Measurements from ENCODE around the gene HIP1R.
A peak's percentile ranks its signal among the peaks of the same experiment; 100 is the strongest.

Gene HIP1R

DNA sequence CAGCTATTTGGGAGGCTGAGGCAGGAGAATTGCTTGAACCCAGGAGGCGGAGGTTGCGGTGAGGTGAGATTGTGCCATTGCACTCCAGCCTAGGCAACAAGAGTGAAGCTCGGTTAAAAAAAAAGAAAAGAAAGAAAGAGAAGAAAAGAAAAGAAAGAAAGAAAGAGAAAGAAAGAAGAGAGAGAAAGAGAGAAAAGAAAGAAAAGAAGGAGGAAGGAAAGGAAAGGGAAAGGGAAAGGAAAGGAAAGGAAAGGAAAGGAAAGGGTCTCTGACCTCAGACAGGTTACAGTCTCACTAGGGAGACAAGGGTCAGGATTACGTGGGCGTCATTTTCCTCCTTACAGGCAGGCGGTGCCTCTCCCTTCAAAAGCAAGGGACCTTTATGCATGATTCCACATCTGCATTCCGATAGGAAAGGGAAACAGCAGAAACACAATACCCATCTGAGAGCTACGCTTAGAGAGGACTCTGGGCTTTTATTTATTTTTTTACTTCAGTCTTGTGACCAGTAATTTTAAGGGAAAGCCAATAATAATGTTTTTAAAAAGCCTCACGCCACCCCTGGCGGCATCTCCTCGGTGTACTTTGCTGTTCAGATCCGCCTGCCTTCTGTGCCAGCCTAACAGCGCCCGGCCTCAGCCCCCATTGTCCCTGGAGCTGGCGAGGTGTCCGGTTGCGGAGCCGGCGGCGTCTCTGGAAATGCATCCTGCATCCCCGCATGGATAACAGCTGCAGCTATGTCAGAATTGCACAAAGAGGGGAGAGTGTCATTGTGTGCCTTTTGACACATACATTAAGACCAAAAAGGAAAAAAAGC, 945 bp upstream of the HIP1R start:
- peak; percentile 90 for DNase-seq (ENCODE audit: low spot score)

DNA sequence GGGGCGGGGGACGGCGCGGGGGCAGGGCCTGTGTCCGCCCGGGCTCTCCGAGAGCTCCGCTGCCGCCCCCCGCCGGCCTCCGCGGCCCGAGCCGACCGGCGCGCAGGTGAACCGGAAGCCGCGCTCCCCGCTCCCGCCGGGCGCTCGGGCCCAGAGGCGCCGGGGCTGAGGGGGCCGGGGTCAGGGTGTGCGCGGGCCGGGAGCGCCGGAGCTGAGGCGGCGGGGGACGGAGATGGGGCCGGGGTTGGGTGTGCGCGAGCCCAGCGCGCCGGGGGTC, 431 bp downstream of the HIP1R start:
- peak; percentile 83 for DNase-seq (ENCODE audit: low spot score)

DNA sequence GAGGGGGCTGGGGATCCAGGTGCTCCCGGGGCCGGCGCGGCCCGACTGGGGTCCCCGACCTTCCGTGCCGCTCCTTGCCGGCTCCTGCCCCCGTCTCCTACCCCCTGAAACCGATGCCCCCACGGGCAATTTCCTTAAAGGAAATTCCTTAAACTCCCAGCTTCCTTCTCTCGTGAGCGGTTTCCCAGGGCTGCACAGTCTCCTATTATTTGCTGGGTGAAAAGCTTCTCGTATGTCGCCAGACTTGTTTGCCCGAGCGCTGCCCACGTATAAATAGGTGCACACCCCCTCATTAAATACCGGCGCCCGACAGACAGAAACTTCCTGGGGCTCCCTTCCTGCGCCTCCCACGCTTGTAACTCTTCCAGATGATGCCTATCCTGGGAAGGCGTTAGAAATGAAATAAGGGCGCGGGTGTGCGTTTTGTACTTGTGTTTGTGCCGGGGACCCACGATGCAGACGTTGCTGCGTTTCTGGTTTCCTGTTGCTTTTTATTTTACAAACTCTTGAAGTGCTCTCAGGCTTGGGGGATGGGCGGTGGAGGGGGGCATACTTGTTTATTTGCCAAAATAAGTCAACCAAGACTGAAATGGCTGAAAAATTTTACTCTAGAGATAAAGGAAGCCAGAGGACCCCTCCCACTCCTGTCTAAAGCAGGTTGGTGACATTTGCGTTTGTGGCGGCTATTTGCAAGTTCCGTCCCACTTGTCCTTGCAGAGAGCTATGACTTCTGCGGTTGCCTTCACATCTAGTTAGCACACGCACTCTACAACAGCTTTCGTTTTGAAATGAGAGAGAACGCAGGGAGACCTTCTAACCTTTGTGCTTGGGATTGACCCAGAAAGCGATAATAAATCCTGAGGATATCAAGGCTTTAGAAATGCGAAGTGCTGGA, 1.0 kb downstream of the HIP1R start:
- DNase-seq (ENCODE audit: low spot score) = peak; percentile 76

DNA sequence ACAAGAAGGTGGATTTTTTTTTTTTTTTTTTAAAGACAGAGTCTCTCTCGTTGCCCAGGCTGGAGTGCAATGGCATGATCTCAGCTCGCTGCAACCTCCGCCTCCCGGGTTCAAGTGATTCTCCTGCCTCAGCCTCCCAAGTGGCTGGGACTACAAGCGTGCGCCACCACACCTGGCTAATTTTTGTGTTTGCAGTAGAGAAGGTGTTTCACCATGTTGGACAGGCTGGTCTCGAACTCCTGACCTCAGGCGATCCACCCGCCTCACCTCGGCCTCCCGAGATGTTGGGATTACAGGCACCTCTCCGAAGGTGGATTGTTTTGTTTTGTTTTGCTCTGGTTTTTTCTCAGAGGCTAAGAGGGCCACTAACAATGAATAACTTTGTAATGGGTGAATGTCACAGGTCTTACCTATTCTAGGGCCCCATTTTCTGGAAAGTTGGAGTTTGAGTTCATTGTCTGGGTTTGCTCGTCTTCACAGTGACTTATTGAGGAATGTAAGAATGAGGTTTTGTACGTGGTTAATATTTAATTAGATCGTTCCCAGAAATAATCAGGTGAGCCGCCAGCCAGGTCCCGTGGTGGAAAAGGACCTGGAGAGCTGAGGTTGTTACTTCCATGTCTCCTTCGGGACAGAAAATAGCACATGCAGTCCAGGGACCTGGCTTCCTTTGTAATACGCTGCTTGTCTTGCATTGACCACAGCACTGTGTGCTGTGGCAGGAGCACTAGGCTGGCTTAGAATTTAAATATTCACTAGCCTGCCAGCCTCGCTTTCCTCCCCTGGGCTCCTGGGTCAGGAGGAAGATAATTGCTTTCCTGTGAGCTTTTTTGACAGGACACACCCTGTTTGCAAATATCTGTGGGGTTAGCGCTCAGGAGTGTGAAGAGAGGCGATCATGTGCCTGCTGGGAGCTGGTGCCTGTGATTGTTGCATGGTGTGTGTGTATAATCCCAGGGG, 2.3 kb downstream of the HIP1R start:
- no peak for DNase-seq (ENCODE audit: low spot score)

DNA sequence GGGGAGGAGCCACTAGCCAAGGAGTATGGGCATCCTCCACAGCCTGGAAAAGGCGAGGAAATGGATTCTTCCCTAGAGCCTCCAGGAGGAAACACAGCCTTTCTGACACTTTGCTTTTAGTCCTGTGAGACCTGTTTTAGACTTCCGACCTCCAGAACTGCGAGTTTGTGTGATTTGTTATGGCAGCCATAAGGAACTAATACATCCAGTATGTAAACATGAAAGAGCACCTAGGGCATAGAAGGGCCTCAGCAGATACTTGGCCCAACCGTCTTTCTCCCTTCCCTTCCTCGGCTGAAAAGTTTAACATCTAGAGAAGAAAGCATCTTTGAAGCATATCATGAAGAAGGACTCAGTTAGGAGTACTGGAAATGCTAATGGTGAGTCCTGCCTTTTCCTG, 3.6 kb downstream of the HIP1R start:
- no peak for DNase-seq (ENCODE audit: low spot score)

DNA sequence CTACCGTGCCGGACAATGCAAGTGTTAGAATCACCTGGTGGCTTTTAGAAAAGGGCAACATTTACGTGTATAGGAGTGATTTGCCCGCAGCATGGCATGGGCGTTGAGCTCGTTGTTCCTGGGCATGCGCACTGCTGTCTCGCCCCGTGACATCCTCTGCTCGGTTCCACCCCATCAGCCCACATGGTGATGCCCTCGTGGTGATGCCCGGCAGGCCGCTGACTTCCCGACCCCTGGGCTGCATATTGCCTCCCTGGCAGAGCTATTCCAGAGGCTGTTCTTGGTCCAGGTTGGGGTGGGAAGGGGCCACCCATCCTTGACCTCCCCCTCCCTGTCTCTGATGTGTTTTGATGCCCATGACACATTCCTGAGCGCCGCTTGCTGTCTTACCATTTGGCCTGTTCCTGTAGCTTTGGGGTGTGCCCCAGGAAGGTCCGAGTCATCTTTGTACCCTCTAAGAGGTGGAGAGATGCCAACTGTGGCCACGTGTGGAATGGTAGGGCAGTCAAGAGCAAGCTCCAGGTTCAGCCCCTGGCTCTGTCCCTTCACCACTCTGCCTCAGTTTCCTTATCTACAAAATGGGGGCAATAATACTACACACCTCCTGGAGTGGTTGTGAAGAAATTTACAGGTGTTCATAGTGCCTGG, 4.8 kb downstream of the HIP1R start:
- no peak for DNase-seq (ENCODE audit: low spot score)

DNA sequence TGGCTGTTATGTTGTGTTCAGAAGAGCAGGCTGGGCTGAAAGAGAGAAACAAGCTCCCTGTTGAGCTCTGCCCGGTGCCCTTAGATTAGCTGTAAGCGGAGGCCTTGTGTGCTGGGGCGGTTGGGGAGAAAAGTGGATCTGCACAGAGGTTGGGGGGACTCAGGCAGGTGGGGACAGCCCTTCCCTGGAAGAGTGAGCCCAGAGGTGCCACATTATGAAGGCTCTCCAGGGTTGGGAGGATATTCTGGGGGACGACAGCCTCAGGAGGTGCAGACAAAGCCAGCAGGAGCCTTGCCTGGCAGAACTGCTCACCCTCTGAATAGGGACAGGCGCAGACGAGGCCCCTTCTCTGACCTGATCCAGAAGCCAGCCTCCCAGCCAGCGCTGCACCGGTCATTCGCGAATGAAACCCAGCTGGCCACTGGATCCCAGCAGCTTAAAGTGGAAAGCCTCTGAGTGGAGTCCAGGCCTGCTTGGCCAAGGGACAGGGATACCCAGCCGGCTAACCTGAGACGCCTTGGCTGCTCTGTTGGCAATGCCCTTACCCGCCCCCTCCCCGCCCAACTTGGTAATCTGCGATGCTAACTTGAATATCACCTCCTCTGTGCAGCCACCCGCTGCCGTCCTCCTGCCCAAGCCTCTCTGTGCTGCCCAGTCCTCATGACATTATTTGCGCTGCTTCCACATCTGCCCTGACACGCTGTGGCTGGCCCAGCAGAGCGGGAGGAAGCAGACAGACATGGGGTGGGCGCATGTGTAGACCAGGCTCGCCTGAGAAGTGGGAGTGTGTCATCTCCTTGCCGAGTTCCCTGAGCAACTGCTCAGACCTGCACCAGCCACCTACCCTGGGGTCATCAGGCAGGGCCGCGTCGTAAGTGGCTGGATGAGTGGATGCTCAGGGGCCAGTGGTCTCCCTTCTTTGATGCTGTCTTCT, 5.6 kb downstream of the HIP1R start:
- DNase-seq (ENCODE audit: low spot score) = peak; percentile 49

DNA sequence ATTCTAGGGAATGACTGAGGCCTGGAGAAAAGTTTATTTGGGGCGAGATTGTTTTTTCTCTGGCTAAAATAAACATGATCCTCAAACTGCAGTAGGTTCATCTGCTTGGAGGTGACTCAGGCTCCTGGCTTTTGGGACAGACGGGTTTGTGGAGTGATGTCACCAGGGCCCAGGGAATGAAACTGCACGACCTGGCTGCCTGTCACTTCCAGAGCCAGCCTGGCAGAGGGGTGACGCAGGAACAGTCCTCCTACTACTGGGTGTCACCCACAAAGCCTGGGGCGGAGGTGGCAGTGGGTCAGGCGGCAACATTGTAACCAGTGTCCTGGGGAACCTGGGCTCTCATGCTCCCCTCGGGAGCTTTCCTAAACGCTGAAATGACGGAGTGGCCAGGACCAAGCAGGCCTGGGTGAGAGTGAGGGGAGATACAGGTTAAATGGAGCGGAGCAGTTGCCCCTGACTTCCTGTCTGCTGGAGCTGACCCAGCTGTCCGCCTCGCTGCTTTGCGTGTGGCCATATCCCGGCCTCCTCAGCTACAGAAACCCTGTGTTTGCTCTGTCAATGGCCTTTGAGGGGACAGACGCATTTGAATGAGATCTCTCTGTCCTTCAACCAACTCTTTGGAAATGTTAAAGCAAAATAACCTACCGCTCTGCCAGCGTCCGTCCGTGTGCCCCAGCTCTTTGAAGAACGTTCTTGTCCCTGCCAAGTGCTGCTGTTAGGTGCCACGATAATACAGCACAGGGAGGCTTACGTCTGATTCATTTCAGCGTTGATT, 6.5 kb downstream of the HIP1R start:
- no peak for DNase-seq (ENCODE audit: low spot score)

DNA sequence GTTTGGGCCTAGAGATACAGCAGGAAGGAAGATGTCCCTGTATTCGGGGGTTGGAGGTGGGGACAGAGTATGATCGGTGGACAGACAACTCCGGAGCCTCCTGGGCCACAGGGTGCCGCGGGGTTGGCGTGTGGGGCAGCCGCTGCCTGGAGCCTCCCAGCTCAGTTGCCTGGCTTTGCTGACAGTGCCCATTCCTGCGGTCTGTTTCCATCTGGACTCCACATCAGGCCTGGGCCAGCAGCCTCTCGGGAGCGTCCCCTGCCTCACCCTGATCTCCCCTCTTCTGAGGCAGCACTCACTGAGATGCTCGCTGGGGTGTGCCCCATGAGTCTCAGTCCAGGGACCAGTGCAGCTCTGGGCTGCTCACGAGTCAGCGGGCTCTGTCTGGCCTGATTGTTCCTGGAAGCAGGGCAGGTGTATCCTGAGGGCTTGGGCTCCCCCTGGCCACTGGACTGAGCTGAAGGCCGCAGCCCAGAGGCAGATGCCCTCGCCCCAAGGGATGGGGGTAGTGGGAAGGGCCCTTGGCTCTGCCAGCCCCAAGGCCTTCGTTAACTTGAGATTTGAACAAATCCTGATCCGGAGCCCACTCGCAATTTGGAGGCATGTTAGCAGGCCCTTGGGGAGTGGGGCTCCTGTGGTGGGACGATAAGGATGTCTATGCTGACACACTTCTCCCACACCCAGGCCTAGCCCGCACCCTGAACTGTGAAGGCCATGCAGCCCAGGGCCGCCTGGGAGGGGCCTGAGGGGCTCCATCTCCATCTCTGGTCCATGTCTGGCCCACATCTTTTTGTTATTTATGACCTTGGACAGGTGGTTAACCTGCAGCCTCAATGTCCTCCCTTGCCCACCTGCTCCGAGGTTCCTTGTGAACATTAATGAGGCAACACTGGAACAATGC, 7.5 kb downstream of the HIP1R start:
- DNase-seq (ENCODE audit: low spot score) = no peak

DNA sequence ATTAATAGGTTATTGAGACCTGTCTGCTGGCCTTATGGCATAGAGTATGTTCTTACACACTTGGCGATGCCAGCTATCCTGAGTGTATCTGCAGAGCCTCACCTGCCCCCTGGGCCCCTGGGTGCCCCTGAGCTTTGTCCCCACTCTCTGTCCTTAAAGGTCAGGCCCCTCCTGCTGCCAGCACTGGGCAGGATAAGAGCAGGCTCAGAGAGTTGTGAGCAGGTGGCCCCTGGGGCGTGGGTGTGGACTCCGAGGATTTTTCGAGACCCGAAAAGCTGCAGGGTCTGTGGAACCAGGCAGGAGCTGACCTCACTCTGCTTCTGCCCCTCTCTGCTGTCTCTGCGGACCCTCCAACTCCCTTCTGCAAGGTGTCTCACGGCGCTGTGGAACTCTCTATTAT, 8.2 kb downstream of the HIP1R start:
- DNase-seq (ENCODE audit: low spot score) = no peak

DNA sequence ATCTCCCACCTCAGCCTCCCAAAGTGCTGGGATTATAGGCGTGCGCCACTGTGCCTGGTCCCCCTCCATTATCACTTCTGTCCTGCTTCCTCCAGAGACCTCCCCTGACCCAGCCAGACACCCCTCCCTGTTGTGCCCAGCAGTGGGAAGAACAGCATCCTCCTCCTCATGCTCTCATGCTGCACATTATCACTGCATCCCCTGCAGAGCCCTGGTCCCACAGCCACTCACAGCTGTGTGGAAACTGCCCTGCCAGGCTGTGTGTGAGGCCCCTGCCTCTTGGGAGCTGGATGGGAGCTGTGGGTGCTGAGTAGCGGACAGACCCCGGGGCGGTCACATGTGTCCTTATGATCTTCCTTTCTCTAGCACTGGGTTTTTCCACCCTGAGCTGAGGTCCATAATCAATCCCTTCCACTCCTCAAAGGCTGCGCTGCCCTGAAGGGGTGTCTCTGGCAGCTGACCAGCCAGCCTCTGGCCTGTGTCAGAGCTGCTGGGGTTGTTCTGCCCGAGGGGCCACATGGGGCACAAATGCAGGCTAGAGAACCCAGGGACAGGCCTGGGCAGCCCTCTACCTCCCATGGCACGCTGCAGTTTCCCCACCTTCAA, 9.2 kb downstream of the HIP1R start:
- no peak for DNase-seq (ENCODE audit: low spot score)

DNA sequence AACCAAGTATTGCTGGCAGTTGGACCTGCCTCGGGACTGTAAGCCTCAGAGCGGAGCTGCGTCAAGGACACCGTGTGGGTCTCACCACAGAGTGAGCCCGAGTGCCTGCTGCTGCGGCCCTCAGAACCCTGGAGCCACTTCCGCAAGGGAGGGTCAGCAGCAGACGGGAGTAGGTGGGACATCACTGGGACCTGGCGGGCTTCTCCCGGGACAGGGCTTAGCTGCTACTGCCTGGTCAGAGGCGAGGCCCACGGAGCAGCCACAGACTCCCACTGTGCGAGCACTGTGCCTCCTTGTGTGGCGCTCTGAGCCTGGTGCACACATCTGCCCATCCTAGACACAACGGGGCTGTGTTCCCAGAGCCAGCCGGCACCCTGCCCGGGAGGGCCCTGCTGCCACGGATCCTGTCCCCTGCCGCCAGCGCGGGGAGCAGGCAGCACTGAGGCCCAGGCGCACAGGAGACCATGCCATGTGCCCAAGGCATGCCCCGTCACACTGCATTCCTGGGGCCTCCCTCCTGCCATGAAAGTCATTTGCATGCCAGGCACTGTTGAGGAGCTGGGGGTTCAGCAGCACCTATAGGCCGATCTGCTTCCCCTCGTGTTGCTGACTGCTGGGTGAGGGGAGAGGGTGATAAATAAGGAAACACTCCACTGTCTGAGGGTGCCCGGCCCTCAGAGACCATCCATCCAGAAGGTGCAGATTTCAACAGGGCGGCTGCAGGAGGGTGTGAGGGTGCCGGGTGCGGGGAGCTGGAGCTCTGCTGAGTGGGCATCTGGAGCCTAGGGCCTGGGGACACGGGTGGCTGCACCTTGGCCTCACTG, 10.0 kb downstream of the HIP1R start:
- no peak for DNase-seq (ENCODE audit: low spot score)

DNA sequence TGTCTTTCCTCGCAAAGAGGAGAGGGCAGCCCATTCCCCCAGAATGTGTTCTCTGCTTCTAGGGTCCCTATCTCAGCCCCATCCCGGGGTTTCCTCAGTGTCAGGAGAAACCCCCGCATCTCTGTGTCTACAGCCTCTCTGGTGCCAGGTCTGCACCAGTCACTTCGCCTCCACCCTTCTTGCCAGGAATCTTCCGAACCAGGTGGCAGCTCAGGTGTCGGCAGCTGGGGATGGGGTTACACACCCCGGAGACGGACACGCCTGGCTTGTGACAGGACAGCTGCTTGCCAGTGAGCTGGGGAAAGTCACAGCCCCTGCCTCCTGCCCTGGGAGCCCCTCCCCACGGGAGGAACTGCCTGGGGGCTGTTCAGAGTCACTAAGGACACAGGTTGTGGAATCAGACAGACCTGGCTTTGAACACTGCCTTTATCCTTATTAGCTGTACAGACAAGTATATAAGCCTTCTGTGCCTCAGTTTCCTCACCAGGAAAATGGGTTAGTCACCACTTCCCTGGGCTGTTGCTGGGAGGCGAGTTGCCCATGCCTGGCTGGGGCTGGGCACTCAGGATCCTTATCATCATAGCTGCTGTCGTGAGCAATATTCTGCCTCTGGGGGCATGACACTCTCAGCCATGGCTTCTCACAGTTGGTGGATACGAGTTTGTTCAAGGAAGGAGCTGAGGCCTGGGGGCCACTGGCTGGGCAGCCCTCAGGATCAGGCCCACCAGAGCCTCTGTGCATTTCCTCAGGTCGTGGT, 10.8 kb downstream of the HIP1R start:
- no peak for DNase-seq (ENCODE audit: low spot score)

DNA sequence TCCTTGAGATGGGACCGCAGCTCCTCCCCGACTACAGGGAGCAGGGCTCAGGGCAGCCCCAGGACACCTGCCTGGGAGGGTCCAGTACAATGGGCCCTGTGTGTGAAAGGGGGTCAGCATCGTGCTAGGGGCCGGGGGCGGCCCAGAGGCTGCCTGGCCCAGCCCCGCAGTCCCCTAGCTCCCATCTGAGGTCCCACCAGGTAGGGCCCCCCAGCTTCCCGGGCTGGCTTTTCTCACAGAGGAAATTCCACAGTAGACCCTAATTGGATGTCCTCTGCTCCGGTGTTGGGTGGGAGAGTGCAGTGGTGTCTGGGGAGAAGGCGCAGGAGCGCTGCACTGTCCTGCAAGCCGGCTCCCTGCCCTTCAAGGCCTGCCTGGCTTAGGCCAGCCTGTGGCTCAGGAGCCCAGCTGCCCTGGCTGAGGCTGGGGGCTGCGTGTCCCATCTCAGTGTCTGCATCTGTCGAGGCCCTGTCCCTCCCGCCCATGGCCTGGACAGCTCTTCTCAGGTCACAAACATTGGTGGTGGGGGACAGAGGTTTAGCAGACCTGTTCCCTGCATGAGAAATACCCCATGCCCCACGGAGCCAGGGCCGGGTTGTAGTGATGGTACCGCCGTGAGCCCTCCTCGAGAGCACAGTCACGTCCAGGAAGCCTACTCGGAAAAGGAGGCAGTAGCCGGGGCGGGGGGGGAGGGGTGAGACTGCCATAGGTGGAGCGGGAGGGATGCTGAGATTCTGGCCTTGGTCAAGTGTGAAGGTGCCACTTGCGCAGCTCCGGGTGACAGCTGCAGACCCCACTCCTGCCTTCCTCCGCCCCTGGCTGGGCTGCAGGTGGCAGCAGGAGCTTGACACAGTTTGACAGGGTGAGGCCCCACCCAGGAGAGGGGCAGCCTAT, 11.6 kb downstream of the HIP1R start:
- DNase-seq (ENCODE audit: low spot score) = no peak

DNA sequence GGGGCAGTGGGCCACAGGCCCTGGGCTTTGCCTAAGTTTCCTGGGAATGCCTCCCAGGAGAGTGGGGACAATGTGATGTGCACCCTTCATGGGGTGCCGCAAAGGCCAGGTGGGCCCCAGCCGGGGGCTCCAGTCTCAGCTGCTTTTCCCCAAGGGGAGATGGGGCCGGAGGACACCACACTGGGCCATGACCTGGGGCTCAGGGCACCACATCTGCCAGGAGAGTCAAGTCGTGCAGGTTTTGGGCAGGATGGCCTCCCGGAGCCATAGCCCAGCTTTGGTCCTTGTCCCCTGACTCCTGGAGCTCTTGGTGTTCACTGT, 12.2 kb downstream of the HIP1R start:
- no peak for DNase-seq (ENCODE audit: low spot score)

DNA sequence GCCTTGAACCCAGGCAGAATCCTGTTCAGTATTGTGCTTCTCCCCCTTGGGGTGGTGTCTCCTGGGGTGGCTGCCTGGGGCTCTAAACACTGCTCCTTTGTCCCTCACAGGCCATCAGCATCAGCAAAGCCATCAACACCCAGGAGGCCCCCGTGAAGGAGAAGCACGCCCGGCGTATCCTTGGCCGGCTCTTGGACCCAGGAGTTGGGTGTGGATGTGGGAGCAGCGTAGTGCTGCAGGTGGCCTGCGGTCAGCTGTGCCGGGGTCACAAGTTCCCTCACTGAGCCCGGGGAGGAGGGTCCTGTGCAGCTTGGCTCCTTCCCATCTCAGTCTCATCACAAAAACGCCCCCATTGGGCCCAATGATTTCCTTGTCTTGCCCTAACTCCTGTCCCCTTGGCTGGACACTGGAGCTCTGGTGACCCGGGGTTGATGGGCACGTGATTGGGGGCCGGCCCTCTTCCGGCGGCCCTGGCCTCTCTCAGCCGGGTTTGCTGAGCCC, 12.7 kb downstream of the HIP1R start:
- DNase-seq (ENCODE audit: low spot score) = no peak

All from ecto neural progenitor cell (in vitro differentiated cells).